ENCODE data around the gene SPDYC.

The SPDYC gene

GRCh38 chr11:65205602-65205967 is 35.6 kb downstream of the SPDYC start:
- in situ Hi-C loops (cut with MboI; ENCODE audit: low sequenced_read_pairs), result no loop called here

GRCh38 chr11:65206441-65206841 is 36.4 kb downstream of the SPDYC start:
- in situ Hi-C loops (cut with MboI; ENCODE audit: low sequenced_read_pairs), result no loop called here

- in situ Hi-C loops (cut with MboI; ENCODE audit: low sequenced_read_pairs), result no loop called here
Observed at GRCh38 chr11:65206901-65207300, 36.9 kb downstream of the SPDYC start.

GRCh38 chr11:65207918-65208784 is 38.1 kb downstream of the SPDYC start:
- in situ Hi-C loops (cut with MboI; ENCODE audit: low sequenced_read_pairs), result no loop called here

GRCh38 chr11:65208785-65209710 is 39.0 kb downstream of the SPDYC start:
- in situ Hi-C loops (cut with MboI; ENCODE audit: low sequenced_read_pairs), result no loop called here

GRCh38 chr11:65209711-65210360 is 39.8 kb downstream of the SPDYC start:
- in situ Hi-C loops (cut with MboI; ENCODE audit: low sequenced_read_pairs), result no loop called here

GRCh38 chr11:65210361-65210731 is 40.3 kb downstream of the SPDYC start:
- in situ Hi-C loops (cut with MboI; ENCODE audit: low sequenced_read_pairs), result no loop called here

GRCh38 chr11:65210748-65211147 is 40.7 kb downstream of the SPDYC start:
- in situ Hi-C loops (cut with MboI; ENCODE audit: low sequenced_read_pairs), result no loop called here

GRCh38 chr11:65211293-65212105 is 41.5 kb downstream of the SPDYC start:
- in situ Hi-C loops (cut with MboI; ENCODE audit: low sequenced_read_pairs), result no loop called here

- in situ Hi-C loops (cut with MboI; ENCODE audit: low sequenced_read_pairs), result no loop called here
Observed at GRCh38 chr11:65212226-65212801, 42.3 kb downstream of the SPDYC start.

- in situ Hi-C loops (cut with MboI; ENCODE audit: low sequenced_read_pairs), result no loop called here
Observed at GRCh38 chr11:65213322-65214211, 43.5 kb downstream of the SPDYC start.

GRCh38 chr11:65214212-65214845 is 44.3 kb downstream of the SPDYC start:
- in situ Hi-C loops (cut with MboI; ENCODE audit: low sequenced_read_pairs), result no loop called here

GRCh38 chr11:65215441-65216076 is 45.5 kb downstream of the SPDYC start:
- in situ Hi-C loops (cut with MboI; ENCODE audit: low sequenced_read_pairs), result no loop called here

GRCh38 chr11:65216830-65217229 is 46.8 kb downstream of the SPDYC start:
- in situ Hi-C loops (cut with MboI; ENCODE audit: low sequenced_read_pairs), result no loop called here

- in situ Hi-C loops (cut with MboI; ENCODE audit: low sequenced_read_pairs), result no loop called here
Observed at GRCh38 chr11:65217441-65218423, 47.7 kb downstream of the SPDYC start.

GRCh38 chr11:65218446-65218845 is 48.4 kb downstream of the SPDYC start:
- in situ Hi-C loops (cut with MboI; ENCODE audit: low sequenced_read_pairs), result no loop called here

GRCh38 chr11:65219930-65220213 is 49.8 kb downstream of the SPDYC start:
- in situ Hi-C loops (cut with MboI; ENCODE audit: low sequenced_read_pairs), result no loop called here
